HS-5 (cell line): ENCODE measurements around the gene CD6.
"Not testable (repeated sequence)": the region's sequence is repeated elsewhere in the genome, so short reads cannot be mapped to it uniquely, and the experiment has no call there.

Experiments
- DNase-seq: peaks from one replicate; pipeline ENCODE4 v3.0.0-alpha.2; 2012; ENCODE audit warnings: low read depth

Gene CD6

GRCh38 chr11:60953781-60954180 lies 17.7 kb upstream of the CD6 start:
- no peak for DNase-seq

- no peak for DNase-seq
Observed at GRCh38 chr11:60954421-60954820, 17.1 kb upstream of the CD6 start.

- DNase-seq, result no peak
Observed at GRCh38 chr11:60955571-60955970, 15.9 kb upstream of the CD6 start.

GRCh38 chr11:60957188-60957587 lies 14.3 kb upstream of the CD6 start:
- DNase-seq, result no peak

GRCh38 chr11:60959431-60959830 lies 12.0 kb upstream of the CD6 start:
- no peak for DNase-seq

- DNase-seq, result no peak
Observed at GRCh38 chr11:60960405-60960804, 11.1 kb upstream of the CD6 start.

GRCh38 chr11:60964801-60965200 lies 6.7 kb upstream of the CD6 start:
- no peak for DNase-seq

- no peak for DNase-seq
Observed at GRCh38 chr11:60966890-60967289, 4.6 kb upstream of the CD6 start.

GRCh38 chr11:60968223-60968622 lies 3.3 kb upstream of the CD6 start:
- DNase-seq, result no peak

- no peak for DNase-seq
Observed at GRCh38 chr11:60970369-60970774, 1.1 kb upstream of the CD6 start.

GRCh38 chr11:60970890-60971289 lies 590 bp upstream of the CD6 start:
- no peak for DNase-seq

GRCh38 chr11:60972182-60973030 lies 926 bp downstream of the CD6 start:
- DNase-seq, result no peak

GRCh38 chr11:60973699-60974098 lies 2.2 kb downstream of the CD6 start:
- DNase-seq, result no peak

GRCh38 chr11:60974316-60974715 lies 2.8 kb downstream of the CD6 start:
- DNase-seq, result not testable (repeated sequence)

GRCh38 chr11:60974726-60975125 lies 3.2 kb downstream of the CD6 start:
- DNase-seq, result no peak

GRCh38 chr11:60977224-60977623 lies 5.7 kb downstream of the CD6 start:
- no peak for DNase-seq

- DNase-seq, result no peak
Observed at GRCh38 chr11:60977836-60978235, 6.4 kb downstream of the CD6 start.

GRCh38 chr11:60978546-60979380 lies 7.3 kb downstream of the CD6 start:
- DNase-seq, result no peak

- no peak for DNase-seq
Observed at GRCh38 chr11:60981515-60981914, 10.0 kb downstream of the CD6 start.

GRCh38 chr11:60982184-60982583 lies 10.7 kb downstream of the CD6 start:
- DNase-seq, result no peak

GRCh38 chr11:60984149-60984548 lies 12.7 kb downstream of the CD6 start:
- no peak for DNase-seq

GRCh38 chr11:60984636-60985035 lies 13.2 kb downstream of the CD6 start:
- DNase-seq, result no peak

- DNase-seq, result no peak
Observed at GRCh38 chr11:60985501-60985900, 14.0 kb downstream of the CD6 start.
